Measurements from ENCODE around the gene TRIB2. TPM values are rescaled to one million over a fixed set of nuclear protein-coding genes. Genes with fewer than 3 reads are reported as not detected.

Gene TRIB2
- polyA plus RNA-seq, 3 donors, result 0.29 to 2.6 (median 0.51) TPM

- Histone ChIP-seq H3K9me3 (replicated peaks in 1 of 2; ENCODE audit: control insufficient read depth in 1 of 2, insufficient read depth in 1 of 2, low read length in 2 of 2) (no peaks in the 10 kb centered on the region), H3K36me3 (replicated peaks in 1 of 2; ENCODE audit: control insufficient read depth in 1 of 2, insufficient read depth in 2 of 2, low read length in 2 of 2) (no peaks in the 10 kb centered on the region), H3K27ac (ENCODE audit: low read depth in 1 of 2, low read length in 2 of 2) (no peak overlapping the region), H3K27me3 (ENCODE audit: control insufficient read depth in 2 of 2, insufficient read depth in 2 of 2, low read length in 2 of 2) (peaks cover 3 to 8% of the 10 kb centered on the region in 2 donors), H3K4me1 (ENCODE audit: control insufficient read depth in 1 of 2, insufficient read depth in 2 of 2, low read length in 2 of 2) (peaks cover 4 to 15% of the 10 kb centered on the region in 2 donors), H3K9ac (ENCODE audit: insufficient read depth, low read length, poor library complexity, severe bottlenecking) (no peak overlapping the region), H3K4me3 (replicated peaks in 1 of 3; ENCODE audit: low read depth in 2 of 3, low read length in 3 of 3) (no peak overlapping the region), H3K79me2 (ENCODE audit: insufficient read depth, low read length) (no peaks in the 10 kb centered on the region), H4K20me1 (ENCODE audit: insufficient read depth, low read length) (no peaks in the 10 kb centered on the region), H2AFZ (ENCODE audit: insufficient read depth, low read depth, low read length, poor library complexity, severe bottlenecking) (no peak overlapping the region), H3K4me2 (replicated peaks; ENCODE audit: extremely low read depth, low read length, poor library complexity, severe bottlenecking) (no peak overlapping the region)
- intact Hi-C loops (cut with micrococcal nuclease), result loop anchor here in 1 of 2 donors (10.0 kb wide), 1 partner anchor 533 kb away; no protein-coding TSS in a partner anchor
- Mint-ChIP-seq H3K27ac (no peak overlapping the region), H3K27me3 (ENCODE audit: low read depth in 3 of 3) (peaks cover 5 to 15% (median 8%) of the 10 kb centered on the region in 3 donors), H3K36me3 (no peaks in the 10 kb centered on the region), H3K9me3 (peaks cover 0 to 9% (median 3%) of the 10 kb centered on the region in 7 donors), H3K4me1 (peaks cover 4% of the 10 kb centered on the region), H3K4me3 (no peak overlapping the region)
- no peak for DNase-seq
- WGBS (ENCODE audit: insufficient coverage), result no CpG with 5 or more reads among the region's 2 CpGs
- TF ChIP-seq, protein P1, sequence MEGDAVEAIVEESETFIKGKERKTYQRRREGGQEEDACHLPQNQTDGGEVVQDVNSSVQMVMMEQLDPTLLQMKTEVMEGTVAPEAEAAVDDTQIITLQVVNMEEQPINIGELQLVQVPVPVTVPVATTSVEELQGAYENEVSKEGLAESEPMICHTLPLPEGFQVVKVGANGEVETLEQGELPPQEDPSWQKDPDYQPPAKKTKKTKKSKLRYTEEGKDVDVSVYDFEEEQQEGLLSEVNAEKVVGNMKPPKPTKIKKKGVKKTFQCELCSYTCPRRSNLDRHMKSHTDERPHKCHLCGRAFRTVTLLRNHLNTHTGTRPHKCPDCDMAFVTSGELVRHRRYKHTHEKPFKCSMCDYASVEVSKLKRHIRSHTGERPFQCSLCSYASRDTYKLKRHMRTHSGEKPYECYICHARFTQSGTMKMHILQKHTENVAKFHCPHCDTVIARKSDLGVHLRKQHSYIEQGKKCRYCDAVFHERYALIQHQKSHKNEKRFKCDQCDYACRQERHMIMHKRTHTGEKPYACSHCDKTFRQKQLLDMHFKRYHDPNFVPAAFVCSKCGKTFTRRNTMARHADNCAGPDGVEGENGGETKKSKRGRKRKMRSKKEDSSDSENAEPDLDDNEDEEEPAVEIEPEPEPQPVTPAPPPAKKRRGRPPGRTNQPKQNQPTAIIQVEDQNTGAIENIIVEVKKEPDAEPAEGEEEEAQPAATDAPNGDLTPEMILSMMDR (IDR thresholded peaks at IDR 0.05), result no peak
Observed at GRCh38 chr2:12697617-12698016, 19.1 kb upstream of the TRIB2 start.

DNA sequence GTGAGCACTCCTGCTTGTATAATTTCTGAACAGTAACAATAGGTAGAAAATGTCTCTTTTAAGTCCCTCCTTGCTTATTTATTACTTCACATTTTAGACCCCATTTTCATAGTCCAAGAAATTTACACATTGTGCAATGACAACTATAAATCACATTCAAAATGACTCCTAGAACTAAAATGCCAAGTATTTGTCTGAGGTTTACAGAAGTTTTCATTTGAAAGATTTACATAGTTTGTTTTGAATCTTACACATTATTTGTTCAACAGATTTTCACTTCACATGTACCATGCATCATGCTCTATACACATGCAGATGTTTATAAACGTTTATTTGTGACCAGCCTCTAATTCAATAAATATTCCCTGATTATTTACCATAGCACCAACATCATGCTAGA is 15.7 kb upstream of the TRIB2 start:
- H3K4me1 ChIP-seq (ENCODE audit: control insufficient read depth in 1 of 2, insufficient read depth in 2 of 2, low read length in 2 of 2), result peaks cover 0 to under 1% of the 10 kb centered on the region in 2 donors
- H2AFZ ChIP-seq (ENCODE audit: insufficient read depth, low read depth, low read length, poor library complexity, severe bottlenecking), result no peak overlapping the region
- no peaks in the 10 kb centered on the region for H3K4me1 Mint-ChIP-seq
- no peak overlapping the region for H3K27ac ChIP-seq (ENCODE audit: low read depth in 1 of 2, low read length in 2 of 2)
- no peaks in the 10 kb centered on the region for H4K20me1 ChIP-seq (ENCODE audit: insufficient read depth, low read length)
- WGBS (ENCODE audit: insufficient coverage), result no CpG with 5 or more reads among the region's 1 CpG
- peaks cover 4 to 19% (median 10%) of the 10 kb centered on the region in 3 donors for H3K27me3 Mint-ChIP-seq (ENCODE audit: low read depth in 3 of 3)
- no peak overlapping the region for H3K4me3 ChIP-seq (replicated peaks in 1 of 3; ENCODE audit: low read depth in 2 of 3, low read length in 3 of 3)
- H3K9me3 ChIP-seq (replicated peaks in 1 of 2; ENCODE audit: control insufficient read depth in 1 of 2, insufficient read depth in 1 of 2, low read length in 2 of 2), result no peaks in the 10 kb centered on the region
- H3K4me3 Mint-ChIP-seq, result no peak overlapping the region
- TF ChIP-seq, protein P1 (IDR thresholded peaks at IDR 0.05), result no peak
- peaks cover 0 to 9% (median 1%) of the 10 kb centered on the region in 7 donors for H3K9me3 Mint-ChIP-seq
- H3K79me2 ChIP-seq (ENCODE audit: insufficient read depth, low read length), result no peaks in the 10 kb centered on the region
- H3K36me3 Mint-ChIP-seq, result no peaks in the 10 kb centered on the region
- H3K36me3 ChIP-seq (replicated peaks in 1 of 2; ENCODE audit: control insufficient read depth in 1 of 2, insufficient read depth in 2 of 2, low read length in 2 of 2), result no peaks in the 10 kb centered on the region
- H3K9ac ChIP-seq (ENCODE audit: insufficient read depth, low read length, poor library complexity, severe bottlenecking), result no peak overlapping the region
- H3K4me2 ChIP-seq (replicated peaks; ENCODE audit: extremely low read depth, low read length, poor library complexity, severe bottlenecking), result no peak overlapping the region
- intact Hi-C loops (cut with micrococcal nuclease), result no loop called here
- peaks cover 6 to 8% of the 10 kb centered on the region in 2 donors for H3K27me3 ChIP-seq (ENCODE audit: control insufficient read depth in 2 of 2, insufficient read depth in 2 of 2, low read length in 2 of 2)
- DNase-seq, result no peak
- H3K27ac Mint-ChIP-seq, result no peak overlapping the region
